OCI-LY7 (cell line): ENCODE data around the gene DCP1B. TPM values are rescaled to one million over a fixed set of nuclear protein-coding genes. Genes with fewer than 3 reads are reported as not detected.

Experiments
- BruUV-seq: library from RNA; stranded (reverse); fragments of 400-500 nt; replicated peaks from 2 replicates; lab custom pipeline; 2021; lab: Mats Ljungman, UMichigan
- CTCF ChIA-PET: fragments of 300-600 bp; sonication (Branson Sonifier 250); formaldehyde crosslinking; loops from one replicate; lab custom pipeline; 2022; ENCODE audit warnings: antibody characterized with exemption; ENCODE audit not compliant: unreplicated experiment; lab: Charles Lee
- POLR2A ChIA-PET: fragments of 300-600 bp; sonication (Branson Sonifier 250); formaldehyde crosslinking; loops from one replicate; lab custom pipeline; 2022; ENCODE audit warnings: antibody characterized with exemption; lab: Charles Lee
- DNase-seq: peaks from one replicate; pipeline ENCODE4 v3.0.0-alpha.2; 2015; ENCODE audit warnings: low spot score
- H2AFZ ChIP-seq: fragments of 200-600 bp; sonication (generic), shearing (Covaris generic); 2 replicates; pipeline ENCODE4 v1.6.1; 2014; ENCODE audit warnings: mild to moderate bottlenecking, antibody characterized with exemption, low read length, moderate library complexity
- H3K27ac ChIP-seq: fragments of 200-600 bp; sonication (generic); 2 replicates; pipeline ENCODE4 v1.5.1; 2014; ENCODE audit warnings: mixed run types, low read depth, mild to moderate bottlenecking, moderate library complexity, low read length, inconsistent platforms; ENCODE audit not compliant: poor library complexity, severe bottlenecking
- H3K36me3 ChIP-seq: fragments of 200-600 bp; sonication (generic); 2 replicates; pipeline ENCODE4 v1.6.1; 2014; ENCODE audit warnings: mild to moderate bottlenecking, antibody characterized with exemption, low read length, moderate library complexity, mixed read lengths; ENCODE audit not compliant: insufficient read depth
- H3K4me1 ChIP-seq: fragments of 200-600 bp; sonication (generic); 2 replicates; pipeline ENCODE4 v1.5.1; 2014; ENCODE audit warnings: mild to moderate bottlenecking, low read length; ENCODE audit not compliant: insufficient read depth, poor library complexity, severe bottlenecking
- H3K4me2 ChIP-seq: fragments of 200-600 bp; sonication (generic); 2 replicates; pipeline ENCODE4 v1.6.1; 2014; ENCODE audit warnings: mild to moderate bottlenecking, low read length
- H3K4me3 ChIP-seq: fragments of 200-600 bp; sonication (generic); 2 replicates; pipeline ENCODE4 v1.5.1; 2014; ENCODE audit warnings: mild to moderate bottlenecking, low read depth, low read length; ENCODE audit not compliant: poor library complexity, severe bottlenecking
- H3K79me2 ChIP-seq: fragments of 200-600 bp; sonication (generic); 2 replicates; pipeline ENCODE4 v1.6.1; 2016; ENCODE audit warnings: low read depth, mild to moderate bottlenecking, low read length, moderate library complexity, mixed read lengths; ENCODE audit not compliant: insufficient read depth
- H3K9me2 ChIP-seq: fragments of 200-600 bp; sonication (generic); 2 replicates; pipeline ENCODE4 v1.6.1; 2016; ENCODE audit warnings: mild to moderate bottlenecking, low read length, mixed read lengths; ENCODE audit not compliant: insufficient read depth
- H3K9me3 ChIP-seq: fragments of 200-600 bp; sonication (generic); 2 replicates; pipeline ENCODE4 v1.6.1; 2014; ENCODE audit warnings: mild to moderate bottlenecking, mixed run types, low read length, mixed read lengths
- H4K20me1 ChIP-seq: fragments of 200-600 bp; sonication (generic); 2 replicates; pipeline ENCODE4 v1.6.1; 2014; ENCODE audit warnings: mild to moderate bottlenecking, antibody characterized with exemption, low read length, moderate library complexity, mixed read lengths; ENCODE audit not compliant: insufficient read depth
- EZH2phosphoT487 ChIP-seq: fragments of 200-600 bp; sonication (generic); IDR thresholded peaks from 2 replicates; pipeline ENCODE4 v1.6.1; 2018; ENCODE audit warnings: low read depth, borderline replicate concordance, mild to moderate bottlenecking, mixed run types, antibody characterized with exemption, low read length, moderate library complexity, mixed read lengths
- intact Hi-C: fragments of 100-400 bp; cut with micrococcal nuclease; formaldehyde crosslinking; loops from one replicate; pipeline ENCODE4 v1.10.0; 2022; ENCODE audit not compliant: unreplicated experiment
- total RNA-seq, 2 experiments: library from RNA; depleted of rRNA in 1 of 2; stranded (reverse); fragments of >200 nt in 1 of 2; shearing (Covaris generic) in 1 of 2; gene quantifications; 2 replicates each; pipeline ENCODE4 v1.2.3, GENCODE V29; 2014 to 2022
- TF ChIP-seq, protein P1 (sequence below): fragments of 200-600 bp; sonication (generic); conservative IDR thresholded peaks from 2 replicates; pipeline ENCODE4 v1.5.1; 2014; ENCODE audit warnings: mild to moderate bottlenecking, antibody characterized with exemption, low read length, moderate library complexity, mixed read lengths

DCP1B gene
- total RNA-seq, 2 experiments from 2014 or later, result 14.2 to 15.5 TPM

DNA sequence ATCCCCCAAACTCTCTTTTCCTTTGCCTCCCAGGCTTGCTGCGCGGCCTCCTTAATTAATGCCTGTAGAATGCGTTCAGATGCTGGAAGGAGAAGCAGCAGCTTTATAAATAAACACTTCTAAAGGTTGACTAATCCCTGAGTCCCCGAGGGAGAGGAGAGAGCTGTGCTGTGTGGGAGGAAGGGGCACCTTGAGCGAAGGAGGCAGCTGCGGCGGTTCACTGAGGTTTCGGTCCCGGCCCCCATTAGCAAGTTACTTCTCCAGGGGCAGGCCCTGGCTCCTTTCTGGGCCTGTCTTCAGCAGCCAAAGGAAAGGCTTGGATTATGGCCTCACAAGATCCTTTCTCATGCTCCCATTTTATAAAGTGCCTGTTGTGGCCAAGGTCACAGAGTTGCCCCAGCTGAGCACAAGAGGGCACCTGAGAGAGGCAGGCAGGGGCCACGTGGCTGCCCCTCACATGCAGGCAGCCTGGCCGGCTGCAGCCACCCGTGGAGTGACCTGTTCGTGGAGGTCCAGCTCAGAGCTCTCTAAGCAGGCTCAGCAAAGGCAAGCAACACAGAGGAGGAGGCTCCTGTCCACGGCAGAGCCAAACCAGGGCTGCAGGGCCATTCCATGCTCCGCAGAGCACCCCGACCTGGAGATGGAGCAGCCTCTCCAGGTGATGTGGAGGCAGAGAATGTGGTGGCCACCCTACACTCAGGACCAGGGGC is 70.8 kb downstream of the DCP1B start:
- POLR2A ChIA-PET, result no interaction called here
- intact Hi-C loops, result no loop called here
- no peak overlapping the region for H3K4me3 ChIP-seq
- no peak overlapping the region for H3K27ac ChIP-seq
- H3K36me3 ChIP-seq, result peaks cover 1% of the 10 kb centered on the region; the same call in 1 of the 2 replicates
- no peaks in the 10 kb centered on the region for H3K9me3 ChIP-seq
- no peaks in the 10 kb centered on the region for H4K20me1 ChIP-seq
- peaks cover 26% of the 10 kb centered on the region for H3K4me1 ChIP-seq
- 0 out of 2 replicates have a peak overlapping the region, but pooled peaks have one; percentile 49 for H2AFZ ChIP-seq
- no peaks in the 10 kb centered on the region for H3K9me2 ChIP-seq
- CTCF ChIA-PET, result interaction anchor here (0.7 kb wide), 1 partner anchor 138 kb away, joined by 3 read pairs; no protein-coding TSS in a partner anchor
- BruUV-seq, result no TSS peak
- 0 out of 2 replicates have a peak overlapping the region, but pooled peaks have one; percentile 1 for H3K4me2 ChIP-seq
- no peaks in the 10 kb centered on the region for H3K79me2 ChIP-seq
- TF ChIP-seq, protein P1, sequence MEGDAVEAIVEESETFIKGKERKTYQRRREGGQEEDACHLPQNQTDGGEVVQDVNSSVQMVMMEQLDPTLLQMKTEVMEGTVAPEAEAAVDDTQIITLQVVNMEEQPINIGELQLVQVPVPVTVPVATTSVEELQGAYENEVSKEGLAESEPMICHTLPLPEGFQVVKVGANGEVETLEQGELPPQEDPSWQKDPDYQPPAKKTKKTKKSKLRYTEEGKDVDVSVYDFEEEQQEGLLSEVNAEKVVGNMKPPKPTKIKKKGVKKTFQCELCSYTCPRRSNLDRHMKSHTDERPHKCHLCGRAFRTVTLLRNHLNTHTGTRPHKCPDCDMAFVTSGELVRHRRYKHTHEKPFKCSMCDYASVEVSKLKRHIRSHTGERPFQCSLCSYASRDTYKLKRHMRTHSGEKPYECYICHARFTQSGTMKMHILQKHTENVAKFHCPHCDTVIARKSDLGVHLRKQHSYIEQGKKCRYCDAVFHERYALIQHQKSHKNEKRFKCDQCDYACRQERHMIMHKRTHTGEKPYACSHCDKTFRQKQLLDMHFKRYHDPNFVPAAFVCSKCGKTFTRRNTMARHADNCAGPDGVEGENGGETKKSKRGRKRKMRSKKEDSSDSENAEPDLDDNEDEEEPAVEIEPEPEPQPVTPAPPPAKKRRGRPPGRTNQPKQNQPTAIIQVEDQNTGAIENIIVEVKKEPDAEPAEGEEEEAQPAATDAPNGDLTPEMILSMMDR, result peak; percentile 25; the same call in 1 of the 2 replicates
- TF ChIP-seq EZH2phosphoT487, result no peak
- peak; percentile 27 for DNase-seq

- CTCF ChIA-PET, result no interaction called here
- Histone ChIP-seq H2AFZ (no peak overlapping the region), H3K4me2 (no peak overlapping the region), H3K4me1 (peaks cover 26% of the 10 kb centered on the region), H3K9me3 (no peaks in the 10 kb centered on the region), H4K20me1 (no peaks in the 10 kb centered on the region), H3K27ac (no peak overlapping the region), H3K9me2 (no peaks in the 10 kb centered on the region), H3K36me3 (no peaks in the 10 kb centered on the region), H3K79me2 (no peaks in the 10 kb centered on the region), H3K4me3 (no peak overlapping the region)
- POLR2A ChIA-PET, result no interaction called here
- TF ChIP-seq, protein P1, result no peak
- no peak for TF ChIP-seq EZH2phosphoT487
- intact Hi-C loops, result no loop called here
- DNase-seq, result no peak
- no TSS peak for BruUV-seq
Measured at GRCh38 chr12:1932264-1932777, 71.9 kb downstream of the DCP1B start.

GRCh38 chr12:1931642-1932041 is 72.6 kb downstream of the DCP1B start:
- Histone ChIP-seq H3K4me3 (no peak overlapping the region), H3K9me2 (no peaks in the 10 kb centered on the region), H3K79me2 (no peaks in the 10 kb centered on the region), H3K27ac (no peak overlapping the region), H3K9me3 (no peaks in the 10 kb centered on the region), H3K4me2 (no peak overlapping the region), H2AFZ (no peak overlapping the region), H3K36me3 (no peaks in the 10 kb centered on the region), H3K4me1 (peaks cover 26% of the 10 kb centered on the region), H4K20me1 (no peaks in the 10 kb centered on the region)
- ChIA-PET POLR2A (no interaction called here), CTCF (no interaction called here)
- no TSS peak for BruUV-seq
- TF ChIP-seq, protein P1, result no peak
- TF ChIP-seq EZH2phosphoT487, result no peak
- no peak for DNase-seq
- intact Hi-C loops, result no loop called here
